ENCODE measurements around the gene MAGOH.
A peak's percentile ranks its signal among the peaks of the same experiment; 100 is the strongest.
"Not testable (repeated sequence)": the region's sequence is repeated elsewhere in the genome, so short reads cannot be mapped to it uniquely, and the experiment has no call there.

MAGOH gene

GRCh38 chr1:53219711-53220110 lies 18.6 kb downstream of the MAGOH start:
- no peak for DNase-seq

DNA sequence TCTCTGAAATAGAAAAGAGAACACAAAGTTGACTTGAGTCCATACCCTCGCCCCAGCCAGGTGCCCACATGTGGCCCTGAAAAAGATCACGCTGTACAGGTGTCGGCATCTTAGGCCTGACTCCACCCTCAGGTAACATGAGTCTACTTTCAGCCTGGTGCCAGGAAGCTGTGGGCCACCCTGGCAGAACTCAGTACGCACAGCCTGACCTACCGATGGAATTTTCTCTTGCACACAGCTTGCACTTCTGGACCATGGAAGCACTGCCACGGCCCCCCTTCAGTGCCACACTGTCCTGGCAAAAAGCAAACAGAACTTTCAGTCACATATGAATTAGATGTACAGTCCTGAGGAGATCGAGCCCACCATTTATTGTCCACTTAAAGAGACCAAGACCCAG lies 20.1 kb downstream of the MAGOH start:
- DNase-seq: no peak

GRCh38 chr1:53214376-53214940 lies 23.9 kb downstream of the MAGOH start:
- DNase-seq: no peak

- no peak for DNase-seq
Measured at GRCh38 chr1:53210954-53211353, 27.4 kb downstream of the MAGOH start.

DNA sequence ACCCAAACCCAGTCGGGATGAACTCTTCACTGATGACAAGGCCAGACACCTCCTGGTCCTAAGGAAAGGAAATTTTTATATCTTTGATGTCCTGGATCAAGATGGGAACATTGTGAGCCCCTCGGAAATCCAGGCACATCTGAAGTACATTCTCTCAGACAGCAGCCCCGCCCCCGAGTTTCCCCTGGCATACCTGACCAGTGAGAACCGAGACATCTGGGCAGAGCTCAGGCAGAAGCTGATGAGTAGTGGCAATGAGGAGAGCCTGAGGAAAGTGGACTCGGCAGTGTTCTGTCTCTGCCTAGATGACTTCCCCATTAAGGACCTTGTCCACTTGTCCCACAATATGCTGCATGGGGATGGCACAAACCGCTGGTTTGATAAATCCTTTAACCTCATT lies 28.0 kb downstream of the MAGOH start:
- DNase-seq: no peak

GRCh38 chr1:53207726-53208125 lies 30.6 kb downstream of the MAGOH start:
- no peak for DNase-seq

DNA sequence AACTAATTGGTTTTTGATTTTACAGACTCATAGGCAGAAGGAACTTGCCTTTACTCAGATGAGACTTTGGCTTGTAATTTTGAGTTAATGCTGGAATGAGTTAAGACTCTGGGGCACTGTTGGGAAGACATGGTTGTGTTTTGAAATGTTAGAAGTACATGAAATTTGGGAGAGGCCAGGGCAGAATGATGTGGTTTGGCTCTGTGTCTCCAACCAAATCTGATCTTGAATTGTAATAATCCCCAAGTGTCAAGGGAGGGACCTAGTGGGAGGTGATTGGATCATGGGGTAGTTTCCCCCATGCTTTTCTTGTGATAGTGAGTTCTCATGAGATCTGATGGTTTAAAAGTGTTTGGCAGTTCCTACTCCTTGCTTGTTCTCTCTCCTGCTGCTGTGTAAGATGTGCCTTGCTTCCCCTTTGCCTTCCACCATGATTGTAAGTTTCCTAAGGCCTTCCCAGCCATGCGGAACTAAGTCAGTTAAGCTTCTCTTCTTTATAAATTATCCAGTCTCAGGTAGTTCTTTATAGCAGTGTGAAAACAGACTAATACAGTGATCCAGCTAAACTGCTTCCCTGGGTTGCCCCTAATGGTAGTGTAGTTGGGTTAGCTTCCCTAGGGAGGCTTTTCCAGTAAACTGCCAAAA lies 31.5 kb downstream of the MAGOH start:
- DNase-seq: no peak

DNA sequence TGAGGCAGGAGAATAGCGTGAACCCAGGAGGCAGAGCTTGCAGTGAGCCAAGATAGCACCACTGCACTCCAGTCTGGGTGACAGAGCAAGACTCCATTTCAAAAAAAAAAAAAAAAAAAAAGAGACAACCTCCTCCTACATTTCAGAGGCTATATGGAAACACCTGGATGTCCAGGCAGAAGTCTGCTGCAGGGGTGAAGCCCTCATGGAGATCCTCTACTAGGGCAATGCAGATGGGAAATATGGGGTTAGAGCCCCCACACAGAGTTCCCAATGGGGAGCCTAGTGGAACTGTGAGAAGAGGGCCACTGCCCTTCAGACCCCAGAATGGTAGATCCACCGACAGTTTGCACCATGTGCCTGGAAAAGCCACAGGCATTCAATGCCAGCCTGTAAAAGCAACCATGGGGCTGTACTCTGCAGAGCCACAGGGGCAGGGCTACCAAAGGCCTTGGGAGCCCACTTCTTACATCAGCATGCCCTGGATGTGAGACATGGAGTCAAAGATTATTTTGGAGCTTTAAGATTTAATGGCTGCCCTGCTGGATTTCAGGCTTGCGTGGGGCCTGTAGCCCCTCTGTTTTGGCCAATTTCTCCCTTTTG lies 32.1 kb downstream of the MAGOH start:
- not testable (repeated sequence) for DNase-seq

DNA sequence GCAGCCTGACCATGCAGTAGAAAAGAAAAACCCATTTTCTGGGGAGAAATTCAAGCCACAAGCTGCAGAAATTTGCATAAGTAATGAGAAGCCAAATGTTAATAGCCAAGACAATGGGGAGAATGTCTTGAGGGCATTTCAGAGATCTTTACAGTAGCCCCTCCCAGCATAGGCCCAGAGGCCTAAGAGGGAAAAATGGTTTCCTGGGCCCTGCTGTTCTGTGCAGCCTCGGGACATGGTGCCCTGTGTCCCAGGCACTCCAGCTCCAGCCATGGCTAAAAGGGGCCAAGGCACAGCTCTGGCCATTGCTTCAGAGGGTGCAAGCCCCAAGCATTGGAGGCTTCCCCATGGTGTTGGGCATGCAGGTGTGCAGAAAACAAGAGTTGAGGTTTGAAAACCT lies 32.8 kb downstream of the MAGOH start:
- not testable (repeated sequence) for DNase-seq

DNA sequence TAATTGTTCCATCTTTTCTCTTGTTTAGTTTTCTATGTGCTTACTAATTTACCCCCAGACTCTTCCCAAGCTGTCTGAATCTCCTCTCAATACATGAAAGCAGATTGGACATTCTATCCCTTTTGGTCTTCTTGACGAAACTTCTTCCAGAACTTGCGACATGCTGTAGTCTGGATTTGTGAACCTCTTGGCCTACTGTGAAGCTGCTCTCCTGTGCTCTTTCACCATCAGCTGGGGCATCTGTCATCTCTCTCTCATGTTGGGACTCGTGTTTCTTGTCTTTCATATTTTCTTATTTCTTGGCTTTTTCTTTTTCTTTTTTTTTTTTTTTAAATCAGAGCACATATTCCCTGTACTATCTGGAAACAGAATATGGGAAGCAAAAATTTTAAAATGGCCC lies 34.9 kb downstream of the MAGOH start:
- DNase-seq: no peak

GRCh38 chr1:53198241-53198651 lies 40.1 kb downstream of the MAGOH start:
- DNase-seq: no peak

GRCh38 chr1:53197291-53198200 lies 40.8 kb downstream of the MAGOH start:
- DNase-seq: no peak

DNA sequence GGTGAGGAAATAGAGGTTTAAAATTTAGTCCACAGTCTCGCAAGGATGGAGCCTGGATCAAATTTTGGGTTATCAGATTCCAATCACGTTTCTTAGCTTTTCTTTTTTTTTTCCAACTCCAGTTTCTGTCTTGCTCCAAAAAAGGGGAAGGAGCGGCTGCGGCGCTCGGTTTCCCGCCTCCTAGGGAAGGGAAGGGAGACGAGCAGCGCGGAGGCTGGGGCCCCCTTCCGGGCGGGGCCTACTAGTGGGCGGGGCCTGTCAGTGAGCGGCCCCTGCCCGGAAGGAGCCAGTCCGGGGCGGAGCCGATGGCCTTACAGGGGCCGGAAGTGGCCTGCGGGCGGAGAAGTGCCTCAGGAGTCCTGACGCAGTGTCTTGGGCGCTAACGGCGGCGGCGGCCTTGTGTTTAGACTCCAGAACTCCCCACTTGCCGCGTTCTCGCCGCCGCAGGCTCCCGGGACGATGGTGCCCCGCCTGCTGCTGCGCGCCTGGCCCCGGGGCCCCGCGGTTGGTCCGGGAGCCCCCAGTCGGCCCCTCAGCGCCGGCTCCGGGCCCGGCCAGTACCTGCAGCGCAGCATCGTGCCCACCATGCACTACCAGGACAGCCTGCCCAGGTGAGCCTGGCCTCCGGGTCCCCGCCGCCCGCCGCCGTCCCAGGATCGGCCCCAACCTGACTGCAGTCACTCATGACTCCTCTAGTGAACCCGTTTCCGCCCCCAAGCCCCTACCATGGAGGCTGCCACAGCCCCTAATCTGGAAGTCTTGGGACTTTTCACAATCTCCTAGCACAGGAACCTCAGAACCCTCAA lies 41.6 kb downstream of the MAGOH start, which contains the start of gene CPT2:
TSS of gene CPT2 (plus strand) at position 340 of the 806 bp plus-strand sequence. CDS start at position 460, 120 bp downstream.
- DNase-seq: peak; percentile 86

DNA sequence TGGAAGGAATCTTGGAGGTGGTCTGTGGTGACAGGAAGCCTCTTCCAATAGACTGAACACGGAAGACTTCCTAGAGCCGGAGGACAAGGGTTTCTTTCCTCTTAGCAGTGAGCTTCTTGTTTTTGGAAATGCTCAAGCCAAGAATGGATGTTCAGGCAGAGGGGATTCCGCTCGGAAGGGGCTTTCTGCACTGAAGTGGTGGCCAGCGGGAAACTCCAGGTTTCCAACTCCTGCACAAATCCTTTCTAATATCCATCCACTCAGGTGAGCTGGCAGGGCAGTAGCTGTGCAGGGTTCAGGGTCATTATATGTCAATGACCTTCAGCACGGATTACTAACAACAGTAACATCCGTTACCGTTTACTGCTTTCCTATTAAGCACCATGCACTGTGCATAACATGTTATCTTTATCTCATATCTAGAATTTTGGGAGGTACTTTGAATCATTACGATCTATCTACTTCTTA lies 42.3 kb downstream of the MAGOH start:
- no peak for DNase-seq

GRCh38 chr1:53195246-53196016 lies 42.9 kb downstream of the MAGOH start:
- no peak for DNase-seq

DNA sequence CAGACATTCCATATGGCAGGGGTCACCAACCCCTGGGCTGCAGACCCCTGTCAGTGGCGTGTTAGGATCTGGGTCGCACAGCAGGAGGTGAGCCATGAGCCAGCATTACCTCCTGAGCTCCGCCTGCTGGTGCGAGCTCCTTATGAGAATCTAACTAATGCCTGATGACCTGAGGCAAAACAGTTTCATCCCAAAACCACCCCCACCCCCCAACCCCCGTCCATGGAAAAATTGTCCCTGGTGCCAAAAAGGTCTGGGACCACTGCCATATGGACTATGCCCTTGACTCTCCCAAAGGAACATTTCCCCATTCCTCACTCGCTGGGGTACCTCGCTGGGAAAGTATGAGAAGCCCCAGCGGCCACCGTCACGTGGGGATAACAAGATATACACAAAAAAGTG lies 48.1 kb downstream of the MAGOH start:
- no peak for DNase-seq

DNA sequence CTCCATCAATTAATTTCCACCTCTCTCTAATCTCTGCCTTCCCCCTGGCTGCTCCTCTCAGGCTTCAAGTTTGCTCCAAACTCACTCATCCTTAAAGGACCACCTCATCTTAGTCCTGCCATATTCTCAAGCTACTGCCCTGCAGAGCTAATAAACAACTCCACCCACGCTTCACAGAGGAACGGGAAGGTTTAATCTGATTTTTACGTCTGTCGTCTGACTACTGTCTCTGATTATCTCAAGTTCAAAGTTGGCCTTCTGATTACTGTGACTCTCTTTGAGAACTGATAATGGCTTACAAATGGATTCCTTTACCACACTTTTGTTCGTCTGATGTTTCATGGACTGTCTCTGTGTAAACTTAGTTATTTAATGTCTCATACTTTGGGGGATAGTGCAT lies 49.3 kb downstream of the MAGOH start:
- DNase-seq: no peak

- DNase-seq: no peak
Measured at GRCh38 chr1:53188099-53188498, 50.2 kb downstream of the MAGOH start.

DNA sequence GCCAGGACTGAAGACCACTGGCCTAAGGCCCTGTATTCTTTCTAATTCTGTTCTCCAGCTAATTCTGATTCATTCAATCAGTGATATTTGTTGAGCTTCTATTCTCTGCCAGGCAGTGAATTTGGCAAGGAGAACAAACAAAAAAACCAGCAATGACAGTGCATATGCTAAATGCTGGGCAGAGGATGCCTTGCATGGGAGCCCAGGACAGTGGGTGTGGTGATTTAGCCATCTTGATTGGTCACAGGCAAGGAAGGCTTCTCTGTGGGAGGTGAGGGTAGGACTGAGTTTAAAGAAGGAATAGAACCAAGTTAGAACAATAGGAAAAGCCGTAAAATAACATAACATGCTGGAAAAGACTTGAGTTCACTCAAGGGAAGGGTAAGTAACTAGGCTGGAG lies 50.9 kb downstream of the MAGOH start:
- no peak for DNase-seq

- DNase-seq: no peak
Measured at GRCh38 chr1:53186533-53186932, 51.8 kb downstream of the MAGOH start.

DNA sequence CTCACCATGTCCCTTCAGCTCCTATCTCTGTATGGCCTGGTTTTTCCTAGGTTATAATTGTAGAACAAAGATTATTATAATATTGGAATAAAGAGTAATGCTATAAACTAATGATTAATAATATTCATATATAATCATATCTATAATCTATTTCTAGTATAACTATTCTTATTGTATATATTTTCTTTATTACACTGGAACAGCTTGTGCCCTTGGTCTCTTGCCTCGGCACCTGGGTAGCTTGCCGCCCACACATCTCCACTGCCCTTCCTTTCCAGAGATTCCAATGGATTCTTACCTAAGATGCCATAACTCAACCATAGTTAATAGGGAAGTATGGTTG lies 52.4 kb downstream of the MAGOH start:
- DNase-seq: not testable (repeated sequence)
